GM23338 (cell line): ENCODE results near the gene EID2B. TPM values are rescaled to one million over a fixed set of nuclear protein-coding genes. Genes with fewer than 3 reads are reported as not detected.

Experiments used
- ATAC-seq: fragments of 200-7000 bp; cut with Tn5 transposase; 3 replicates; pipeline ENCODE4 v1.9.1; 2020
- DNase-seq: peaks from one replicate; pipeline ENCODE4 v3.0.0-alpha.2; 2015; ENCODE audit warnings: low spot score
- H2AFZ ChIP-seq: fragments of 200-600 bp; sonication (generic); 2 replicates; pipeline ENCODE4 v1.8.0; 2016; ENCODE audit warnings: antibody characterized with exemption, mild to moderate bottlenecking, moderate library complexity
- H3F3A ChIP-seq: fragments of 200-600 bp; sonication (generic); replicated peaks from 2 replicates; pipeline ENCODE4 v1.8.0; 2017; ENCODE audit warnings: antibody characterized with exemption, mixed run types, low read depth
- H3K27ac ChIP-seq: fragments of 200-600 bp; sonication (generic); 2 replicates; pipeline ENCODE4 v1.6.1; 2016; ENCODE audit warnings: low read depth
- H3K27me3 ChIP-seq: fragments of 200-600 bp; sonication (generic); 2 replicates; pipeline ENCODE4 v1.8.0; 2016; ENCODE audit warnings: mild to moderate bottlenecking, mixed run types, moderate library complexity; ENCODE audit not compliant: insufficient read depth
- H3K36me3 ChIP-seq: fragments of 200-600 bp; sonication (generic); 2 replicates; pipeline ENCODE4 v1.8.0; 2016; ENCODE audit warnings: mild to moderate bottlenecking; ENCODE audit not compliant: insufficient read depth
- H3K4me1 ChIP-seq: fragments of 200-600 bp; sonication (generic); 2 replicates; pipeline ENCODE4 v1.8.0; 2016; ENCODE audit warnings: mild to moderate bottlenecking, moderate library complexity; ENCODE audit not compliant: insufficient read depth
- H3K4me2 ChIP-seq: fragments of 200-600 bp; sonication (generic); 2 replicates; pipeline ENCODE4 v1.7.1; 2017; ENCODE audit warnings: mixed run types
- H3K4me3 ChIP-seq: fragments of 200-600 bp; sonication (generic); 2 replicates; pipeline ENCODE4 v1.6.1; 2016; ENCODE audit warnings: mixed run types
- H3K79me2 ChIP-seq: fragments of 200-600 bp; sonication (generic); replicated peaks from 2 replicates; pipeline ENCODE4 v1.8.0; 2017; ENCODE audit warnings: mild to moderate bottlenecking; ENCODE audit not compliant: insufficient read depth
- H3K9me2 ChIP-seq: fragments of 200-600 bp; sonication (generic); 2 replicates; pipeline ENCODE4 v1.8.0; 2017; ENCODE audit not compliant: insufficient read depth
- H4K20me1 ChIP-seq: fragments of 200-600 bp; sonication (generic); replicated peaks from 2 replicates; pipeline ENCODE4 v1.8.0; 2017; ENCODE audit warnings: mild to moderate bottlenecking; ENCODE audit not compliant: insufficient read depth
- H3K27ac Mint-ChIP-seq: 2 replicates; pipeline ENCODE4 v1.8.0; 2020; ENCODE audit warnings: inconsistent platforms, mild to moderate bottlenecking, moderate library complexity, mixed read lengths
- H3K27me3 Mint-ChIP-seq: 3 replicates; pipeline ENCODE4 v1.8.0; 2022; ENCODE audit warnings: low read depth, mild to moderate bottlenecking, moderate library complexity, mixed read lengths, inconsistent platforms; ENCODE audit not compliant: insufficient read depth, poor library complexity
- H3K36me3 Mint-ChIP-seq: 3 replicates; pipeline ENCODE4 v1.8.0; 2021; ENCODE audit warnings: low read depth, mild to moderate bottlenecking, inconsistent platforms, moderate library complexity, mixed read lengths
- H3K4me1 Mint-ChIP-seq: 3 replicates; pipeline ENCODE4 v1.8.0; 2020; ENCODE audit warnings: mild to moderate bottlenecking, inconsistent platforms, mixed read lengths
- H3K4me3 Mint-ChIP-seq: 3 replicates; pipeline ENCODE4 v1.8.0; 2021; ENCODE audit warnings: moderate library complexity, mild to moderate bottlenecking, inconsistent platforms, mixed read lengths
- H3K9me3 Mint-ChIP-seq: 3 replicates; pipeline ENCODE4 v1.8.0; 2020; ENCODE audit warnings: moderate library complexity, mild to moderate bottlenecking, inconsistent platforms, mixed read lengths
- CREB1 ChIP-seq: fragments of 250-450 bp; sonication (Bioruptor Pico); IDR thresholded peaks from 2 replicates; pipeline ENCODE4 v1.5.0; 2020; ENCODE audit warnings: low read depth, mild to moderate bottlenecking, moderate library complexity
- CTCF ChIP-seq, 2 experiments: fragments of 200-600 bp in 1 of 2; sonication (generic) in 1 of 2; conservative IDR thresholded peaks; 2 replicates each; pipeline versions ENCODE4 v1.5.1 to v1.6.1; 2016 to 2017; ENCODE audit warnings: antibody characterized with exemption in 2 of 2, low read depth in 2 of 2, mild to moderate bottlenecking in 2 of 2, moderate library complexity in 1 of 2
- ETS1 ChIP-seq: IDR thresholded peaks from 2 replicates; pipeline ENCODE4 v1.6.1; 2016; ENCODE audit warnings: antibody characterized with exemption
- EZH2 ChIP-seq: fragments of 200-600 bp; sonication (generic); IDR thresholded peaks from one replicate; pipeline ENCODE4 v1.8.0; 2017; ENCODE audit warnings: antibody characterized with exemption, mild to moderate bottlenecking, low read depth; ENCODE audit not compliant: unreplicated experiment
- EZH2phosphoT487 ChIP-seq: fragments of 200-600 bp; sonication (generic); IDR thresholded peaks from one replicate; pipeline ENCODE4 v1.8.1; 2018; ENCODE audit warnings: antibody characterized with exemption; ENCODE audit not compliant: unreplicated experiment
- JUNB ChIP-seq: IDR thresholded peaks from one replicate; pipeline ENCODE4 v1.6.1; 2016; ENCODE audit warnings: antibody characterized with exemption; ENCODE audit not compliant: unreplicated experiment
- NANOG ChIP-seq: IDR thresholded peaks from 2 replicates; pipeline ENCODE4 v1.6.1; 2016; ENCODE audit warnings: antibody characterized with exemption, borderline replicate concordance
- POLR2AphosphoS5 ChIP-seq: IDR thresholded peaks from 2 replicates; pipeline ENCODE4 v1.6.1; 2016; ENCODE audit warnings: antibody characterized with exemption, low read depth
- STAT1 ChIP-seq: IDR thresholded peaks from one replicate; pipeline ENCODE4 v1.6.1; 2016; ENCODE audit warnings: antibody characterized with exemption; ENCODE audit not compliant: unreplicated experiment
- ZNF114 ChIP-seq: fragments of 250-450 bp; sonication (Bioruptor Pico); IDR thresholded peaks from 2 replicates; pipeline ENCODE4 v1.5.0; 2020; ENCODE audit warnings: mild to moderate bottlenecking, moderate library complexity
- ZNF331 ChIP-seq: fragments of 250-450 bp; sonication (Bioruptor Pico); IDR thresholded peaks from 2 replicates; pipeline ENCODE4 v1.5.0; 2020; ENCODE audit warnings: low read depth, mild to moderate bottlenecking, moderate library complexity
- polyA plus RNA-seq: library from polyadenylated mRNA; unstranded; fragments of >200 nt; fragmentation: Nextera tagmentation; extraction: Ambion mirVana; gene quantifications from 2 replicates; pipeline ENCODE4 v1.2.1, GENCODE V29; 2016
- total RNA-seq: library from RNA; depleted of rRNA; stranded (reverse); fragments of >200 nt; shearing (Covaris generic); gene quantifications from 2 replicates; pipeline ENCODE4 v1.2.3, GENCODE V29; 2014
- TF ChIP-seq, protein P1 (sequence below): fragments of 250-450 bp; sonication (Bioruptor Pico); IDR thresholded peaks from 2 replicates; pipeline ENCODE4 v1.5.0; 2020; ENCODE audit warnings: mild to moderate bottlenecking, moderate library complexity
- TF ChIP-seq, protein P2 (sequence below): IDR thresholded peaks from one replicate; pipeline ENCODE4 v1.6.1; 2018; ENCODE audit warnings: antibody characterized with exemption; ENCODE audit not compliant: unreplicated experiment

Gene EID2B
- total and polyA plus RNA-seq, 2 experiments from 2014 or later = 2.5 to 4.6 TPM

GRCh38 chr19:39520541-39521484, 11.8 kb downstream of the EID2B start:
- Histone ChIP-seq H3K27me3 (no peaks in the 10 kb centered on the region), H3K4me1 (peaks cover 15% of the 10 kb centered on the region; the same call in 1 of the 2 replicates), H3K4me2 (no peak overlapping the region), H3K4me3 (no peak overlapping the region), H2AFZ (no peak overlapping the region), H3K27ac (no peak overlapping the region), H3K9me2 (no peaks in the 10 kb centered on the region), H3K36me3 (no peaks in the 10 kb centered on the region; the same call in 1 of the 2 replicates), H4K20me1 (peaks cover 11% of the 10 kb centered on the region; the same call in 1 of the 2 replicates), H3K79me2 (peaks cover 16% of the 10 kb centered on the region), H3F3A (0 out of 2 replicates have a peak, but pooled peaks cover 3% of the 10 kb centered on the region)
- Mint-ChIP-seq H3K9me3 (peaks cover 9% of the 10 kb centered on the region), H3K27me3 (peaks cover 15% of the 10 kb centered on the region), H3K36me3 (peaks cover 42% of the 10 kb centered on the region), H3K4me1 (peaks cover 25% of the 10 kb centered on the region), H3K4me3 (no peak overlapping the region), H3K27ac (no peak overlapping the region)
- no peak for ATAC-seq
- no peak for DNase-seq
- TF ChIP-seq POLR2AphosphoS5 (no peak), CREB1 (CRISPR knock-in tag) (no peak), CTCF (conservative IDR thresholded peaks at IDR 0.05; ENCODE audit: low read depth in 2 of 2) (no peak), EZH2phosphoT487 (no peak), ZNF331 (CRISPR knock-in tag) (no peak), ZNF114 (CRISPR knock-in tag) (no peak), STAT1 (no peak), JUNB (no peak), ETS1 (no peak), NANOG (no peak), EZH2 (no peak)
- TF ChIP-seq, protein P1, sequence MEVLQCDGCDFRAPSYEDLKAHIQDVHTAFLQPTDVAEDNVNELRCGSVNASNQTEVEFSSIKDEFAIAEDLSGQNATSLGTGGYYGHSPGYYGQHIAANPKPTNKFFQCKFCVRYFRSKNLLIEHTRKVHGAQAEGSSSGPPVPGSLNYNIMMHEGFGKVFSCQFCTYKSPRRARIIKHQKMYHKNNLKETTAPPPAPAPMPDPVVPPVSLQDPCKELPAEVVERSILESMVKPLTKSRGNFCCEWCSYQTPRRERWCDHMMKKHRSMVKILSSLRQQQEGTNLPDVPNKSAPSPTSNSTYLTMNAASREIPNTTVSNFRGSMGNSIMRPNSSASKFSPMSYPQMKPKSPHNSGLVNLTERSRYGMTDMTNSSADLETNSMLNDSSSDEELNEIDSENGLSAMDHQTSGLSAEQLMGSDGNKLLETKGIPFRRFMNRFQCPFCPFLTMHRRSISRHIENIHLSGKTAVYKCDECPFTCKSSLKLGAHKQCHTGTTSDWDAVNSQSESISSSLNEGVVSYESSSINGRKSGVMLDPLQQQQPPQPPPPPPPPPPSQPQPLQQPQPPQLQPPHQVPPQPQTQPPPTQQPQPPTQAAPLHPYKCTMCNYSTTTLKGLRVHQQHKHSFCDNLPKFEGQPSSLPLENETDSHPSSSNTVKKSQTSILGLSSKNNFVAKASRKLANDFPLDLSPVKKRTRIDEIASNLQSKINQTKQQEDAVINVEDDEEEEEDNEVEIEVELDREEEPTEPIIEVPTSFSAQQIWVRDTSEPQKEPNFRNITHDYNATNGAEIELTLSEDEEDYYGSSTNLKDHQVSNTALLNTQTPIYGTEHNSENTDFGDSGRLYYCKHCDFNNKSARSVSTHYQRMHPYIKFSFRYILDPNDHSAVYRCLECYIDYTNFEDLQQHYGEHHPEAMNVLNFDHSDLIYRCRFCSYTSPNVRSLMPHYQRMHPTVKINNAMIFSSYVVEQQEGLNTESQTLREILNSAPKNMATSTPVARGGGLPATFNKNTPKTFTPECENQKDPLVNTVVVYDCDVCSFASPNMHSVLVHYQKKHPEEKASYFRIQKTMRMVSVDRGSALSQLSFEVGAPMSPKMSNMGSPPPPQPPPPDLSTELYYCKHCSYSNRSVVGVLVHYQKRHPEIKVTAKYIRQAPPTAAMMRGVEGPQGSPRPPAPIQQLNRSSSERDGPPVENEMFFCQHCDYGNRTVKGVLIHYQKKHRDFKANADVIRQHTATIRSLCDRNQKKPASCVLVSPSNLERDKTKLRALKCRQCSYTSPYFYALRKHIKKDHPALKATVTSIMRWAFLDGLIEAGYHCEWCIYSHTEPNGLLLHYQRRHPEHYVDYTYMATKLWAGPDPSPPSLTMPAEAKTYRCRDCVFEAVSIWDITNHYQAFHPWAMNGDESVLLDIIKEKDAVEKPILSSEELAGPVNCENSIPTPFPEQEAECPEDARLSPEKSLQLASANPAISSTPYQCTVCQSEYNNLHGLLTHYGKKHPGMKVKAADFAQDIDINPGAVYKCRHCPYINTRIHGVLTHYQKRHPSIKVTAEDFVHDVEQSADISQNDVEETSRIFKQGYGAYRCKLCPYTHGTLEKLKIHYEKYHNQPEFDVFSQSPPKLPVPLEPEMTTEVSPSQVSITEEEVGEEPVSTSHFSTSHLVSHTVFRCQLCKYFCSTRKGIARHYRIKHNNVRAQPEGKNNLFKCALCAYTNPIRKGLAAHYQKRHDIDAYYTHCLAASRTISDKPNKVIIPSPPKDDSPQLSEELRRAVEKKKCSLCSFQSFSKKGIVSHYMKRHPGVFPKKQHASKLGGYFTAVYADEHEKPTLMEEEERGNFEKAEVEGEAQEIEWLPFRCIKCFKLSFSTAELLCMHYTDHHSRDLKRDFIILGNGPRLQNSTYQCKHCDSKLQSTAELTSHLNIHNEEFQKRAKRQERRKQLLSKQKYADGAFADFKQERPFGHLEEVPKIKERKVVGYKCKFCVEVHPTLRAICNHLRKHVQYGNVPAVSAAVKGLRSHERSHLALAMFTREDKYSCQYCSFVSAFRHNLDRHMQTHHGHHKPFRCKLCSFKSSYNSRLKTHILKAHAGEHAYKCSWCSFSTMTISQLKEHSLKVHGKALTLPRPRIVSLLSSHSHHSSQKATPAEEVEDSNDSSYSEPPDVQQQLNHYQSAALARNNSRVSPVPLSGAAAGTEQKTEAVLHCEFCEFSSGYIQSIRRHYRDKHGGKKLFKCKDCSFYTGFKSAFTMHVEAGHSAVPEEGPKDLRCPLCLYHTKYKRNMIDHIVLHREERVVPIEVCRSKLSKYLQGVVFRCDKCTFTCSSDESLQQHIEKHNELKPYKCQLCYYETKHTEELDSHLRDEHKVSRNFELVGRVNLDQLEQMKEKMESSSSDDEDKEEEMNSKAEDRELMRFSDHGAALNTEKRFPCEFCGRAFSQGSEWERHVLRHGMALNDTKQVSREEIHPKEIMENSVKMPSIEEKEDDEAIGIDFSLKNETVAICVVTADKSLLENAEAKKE (CRISPR knock-in tag) = no peak
- TF ChIP-seq, protein P2, sequence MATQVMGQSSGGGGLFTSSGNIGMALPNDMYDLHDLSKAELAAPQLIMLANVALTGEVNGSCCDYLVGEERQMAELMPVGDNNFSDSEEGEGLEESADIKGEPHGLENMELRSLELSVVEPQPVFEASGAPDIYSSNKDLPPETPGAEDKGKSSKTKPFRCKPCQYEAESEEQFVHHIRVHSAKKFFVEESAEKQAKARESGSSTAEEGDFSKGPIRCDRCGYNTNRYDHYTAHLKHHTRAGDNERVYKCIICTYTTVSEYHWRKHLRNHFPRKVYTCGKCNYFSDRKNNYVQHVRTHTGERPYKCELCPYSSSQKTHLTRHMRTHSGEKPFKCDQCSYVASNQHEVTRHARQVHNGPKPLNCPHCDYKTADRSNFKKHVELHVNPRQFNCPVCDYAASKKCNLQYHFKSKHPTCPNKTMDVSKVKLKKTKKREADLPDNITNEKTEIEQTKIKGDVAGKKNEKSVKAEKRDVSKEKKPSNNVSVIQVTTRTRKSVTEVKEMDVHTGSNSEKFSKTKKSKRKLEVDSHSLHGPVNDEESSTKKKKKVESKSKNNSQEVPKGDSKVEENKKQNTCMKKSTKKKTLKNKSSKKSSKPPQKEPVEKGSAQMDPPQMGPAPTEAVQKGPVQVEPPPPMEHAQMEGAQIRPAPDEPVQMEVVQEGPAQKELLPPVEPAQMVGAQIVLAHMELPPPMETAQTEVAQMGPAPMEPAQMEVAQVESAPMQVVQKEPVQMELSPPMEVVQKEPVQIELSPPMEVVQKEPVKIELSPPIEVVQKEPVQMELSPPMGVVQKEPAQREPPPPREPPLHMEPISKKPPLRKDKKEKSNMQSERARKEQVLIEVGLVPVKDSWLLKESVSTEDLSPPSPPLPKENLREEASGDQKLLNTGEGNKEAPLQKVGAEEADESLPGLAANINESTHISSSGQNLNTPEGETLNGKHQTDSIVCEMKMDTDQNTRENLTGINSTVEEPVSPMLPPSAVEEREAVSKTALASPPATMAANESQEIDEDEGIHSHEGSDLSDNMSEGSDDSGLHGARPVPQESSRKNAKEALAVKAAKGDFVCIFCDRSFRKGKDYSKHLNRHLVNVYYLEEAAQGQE = no peak
